HepG2 (cell line): ENCODE measurements around the gene TP53TG5. TPM values are rescaled to one million over a fixed set of nuclear protein-coding genes. Genes with fewer than 3 reads are reported as not detected.

Experiments
- ATAC-seq: fragments of 200-7000 bp; cut with Tn5 transposase; 3 replicates; pipeline ENCODE4 v1.9.1; 2020; ENCODE audit warnings: mild to moderate bottlenecking, moderate library complexity
- BruUV-seq: library from RNA; stranded (reverse); fragments of 400-500 nt; replicated peaks from 2 replicates; lab custom pipeline; 2021; lab: Mats Ljungman, UMichigan
- CTCF ChIA-PET: fragments of 300-600 bp; formaldehyde crosslinking; extraction: SDS; loops from one replicate; lab custom pipeline; 2021; ENCODE audit warnings: low total read pairs, inconsistent platforms, low intra/inter-chr PET ratio; lab: Yijun Ruan, JAX
- POLR2A ChIA-PET: fragments of 350-600 bp; sonication (Branson Sonifier 250); formaldehyde crosslinking; loops from one replicate; lab custom pipeline; 2020; ENCODE audit warnings: antibody characterized with exemption, inconsistent platforms; lab: Yijun Ruan, JAX
- DNase-seq: peaks from one replicate; pipeline ENCODE4 v3.0.0-alpha.2; 2015; ENCODE audit warnings: low spot score
- FAIRE-seq: peaks from 3 replicates; lab custom pipeline; 2011; peaks lifted over from hg19 to GRCh38; lab: Jason Lieb, UNC
- H2AFZ ChIP-seq: one replicate; pipeline ENCODE4 v1.6.1; 2011; ENCODE audit warnings: low read length, inconsistent platforms
- H3K27ac ChIP-seq: fragments of 300-600 bp; 3 replicates; pipeline ENCODE4 v1.8.0; 2011; ENCODE audit warnings: mixed run types, mild to moderate bottlenecking, mixed read lengths, low read length, inconsistent platforms; ENCODE audit not compliant: insufficient read depth; ENCODE audit errors: extremely low read length
- H3K27me3 ChIP-seq, 2 experiments: fragments of 200-600 bp in 1 of 2; 2 replicates in 1 of 2; 3 replicates in 1 of 2; pipeline versions ENCODE4 v1.6.0 to v1.8.0; 2011; ENCODE audit warnings: low read length in 2 of 2, mild to moderate bottlenecking in 2 of 2, moderate library complexity in 2 of 2, inconsistent platforms in 1 of 2; ENCODE audit not compliant: insufficient read depth in 2 of 2, control insufficient read depth in 1 of 2
- H3K36me3 ChIP-seq, 2 experiments: fragments of 200-600 bp in 1 of 2; replicated peaks in 1 of 2; 2 replicates in 1 of 2; 3 replicates in 1 of 2; pipeline versions ENCODE4 v1.5.1 to v1.8.0; 2011; ENCODE audit warnings: low read length in 2 of 2, inconsistent platforms in 1 of 2; ENCODE audit not compliant: insufficient read depth in 2 of 2, control insufficient read depth in 1 of 2
- H3K4me1 ChIP-seq: 2 replicates; pipeline ENCODE4 v1.5.1; 2012; ENCODE audit warnings: low read length, inconsistent platforms; ENCODE audit not compliant: insufficient read depth
- H3K4me2 ChIP-seq: 2 replicates; pipeline ENCODE4 v1.6.0; 2011; ENCODE audit warnings: low read depth, low read length, inconsistent platforms
- H3K4me3 ChIP-seq, 3 experiments: fragments of 200-600 bp in 1 of 3; sonication (generic), shearing (Covaris generic) in 1 of 3; replicated peaks in 1 of 3; 2 replicates each; pipeline ENCODE4 v1.5.1; 2011 to 2016; ENCODE audit warnings: low read length in 3 of 3, inconsistent platforms in 2 of 3, low read depth in 2 of 3, mild to moderate bottlenecking in 2 of 3, control low read depth in 1 of 3, mixed read lengths in 1 of 3; ENCODE audit not compliant: insufficient read depth in 1 of 3
- H3K79me2 ChIP-seq: one replicate; pipeline ENCODE4 v1.6.1; 2011; ENCODE audit warnings: low read length, inconsistent platforms; ENCODE audit not compliant: insufficient read depth
- H3K9ac ChIP-seq: 2 replicates; pipeline ENCODE4 v1.6.0; 2011; ENCODE audit warnings: mild to moderate bottlenecking, low read depth, low read length, inconsistent platforms; ENCODE audit not compliant: insufficient read depth
- H3K9me3 ChIP-seq: 2 replicates; pipeline ENCODE4 v1.5.1; 2012; ENCODE audit warnings: mild to moderate bottlenecking, low read length
- H4K20me1 ChIP-seq: 2 replicates; pipeline ENCODE4 v1.6.0; 2011; ENCODE audit warnings: inconsistent platforms, mild to moderate bottlenecking, low read length, moderate library complexity; ENCODE audit not compliant: insufficient read depth
- ATF7-NPFF ChIP-seq: sonication (generic); formaldehyde crosslinking; IDR thresholded peaks from 2 replicates; pipeline ENCODE4 v1.8.1; 2023; ENCODE audit warnings: mild to moderate bottlenecking, low read depth, missing genetic modification reagents, moderate library complexity
- LCORL ChIP-seq, 2 experiments: fragments of 450-650 bp in 1 of 2; sonication (generic) in 1 of 2; formaldehyde crosslinking in 1 of 2; IDR thresholded peaks; 2 replicates each; pipeline versions ENCODE4 v1.5.0 to v1.6.1; 2017 to 2020; ENCODE audit warnings: antibody characterized with exemption in 1 of 2, missing genetic modification reagents in 1 of 2
- MTA1 ChIP-seq: sonication (generic); formaldehyde crosslinking; IDR thresholded peaks from 2 replicates; pipeline ENCODE4 v1.4.0; 2020; ENCODE audit warnings: missing genetic modification reagents, mild to moderate bottlenecking, borderline replicate concordance
- NFATC3 ChIP-seq: sonication (generic); formaldehyde crosslinking; IDR thresholded peaks from 2 replicates; pipeline ENCODE4 v1.5.1; 2020; ENCODE audit warnings: mild to moderate bottlenecking, missing genetic modification reagents
- PBX2 ChIP-seq: IDR thresholded peaks from 2 replicates; pipeline ENCODE4 v1.6.1; 2016; ENCODE audit warnings: control low read depth
- TBX2 ChIP-seq: sonication (generic); formaldehyde crosslinking; IDR thresholded peaks from 2 replicates; pipeline ENCODE4 v1.5.0; 2020; ENCODE audit warnings: missing genetic modification reagents, mild to moderate bottlenecking, borderline replicate concordance
- ZNF136 ChIP-seq: sonication (generic); formaldehyde crosslinking; IDR thresholded peaks from 2 replicates; pipeline ENCODE4 v1.8.1; 2022; ENCODE audit warnings: low read depth, mild to moderate bottlenecking, moderate library complexity, missing genetic modification reagents
- ZNF543 ChIP-seq: sonication (generic); formaldehyde crosslinking; IDR thresholded peaks from 2 replicates; pipeline ENCODE4 v1.4.0; 2020; ENCODE audit warnings: mild to moderate bottlenecking, missing genetic modification reagents
- WGBS: methylation state at CpG from one replicate; pipeline ENCODE4 v1.1.6; 2017; ENCODE audit warnings: low lambda C conversion rate; 5-methylcytosine and 5-hydroxymethylcytosine counted together
- in situ Hi-C: cut with HindIII; loops from 2 replicates; pipeline ENCODE4 v1.10.0; 2017; ENCODE audit warnings: low pct_unique_long_range_greater_than_20kb; ENCODE audit not compliant: extremely low pct_ligation_motif_present
- intact Hi-C: fragments of 100-400 bp; cut with micrococcal nuclease; formaldehyde crosslinking; loops from one replicate; pipeline ENCODE4 v1.10.0; 2022; ENCODE audit not compliant: unreplicated experiment
- polyA plus RNA-seq, 8 experiments: library from polyadenylated mRNA; depleted of rRNA in 3 of 8; stranded (reverse) in 7 of 8; unstranded in 1 of 8; fragments of >200 nt; fragmentation: Illumina TruSeq in 4 of 8; extraction: Trizol in 4 of 8; gene quantifications; 2 replicates each; pipeline versions ENCODE4 v1.2.1 to v1.2.3, GENCODE V29; 2011 to 2016; ENCODE audit warnings: low read depth in 4 of 8, missing spikeins in 1 of 8, mixed read lengths in 1 of 8; ENCODE audit not compliant: insufficient read depth in 1 of 8
- total RNA-seq, 5 experiments: library from RNA; depleted of rRNA; stranded (reverse); fragments of >200 nt; fragmentation: Illumina TruSeq; extraction: Trizol; gene quantifications; 2 replicates each; pipeline ENCODE4 v1.2.3, GENCODE V29; 2016; ENCODE audit warnings: low read depth in 1 of 5
- TF ChIP-seq, protein P1 (sequence below): sonication (generic); formaldehyde crosslinking; IDR thresholded peaks from 2 replicates; pipeline ENCODE4 v1.4.0; 2020; ENCODE audit warnings: mild to moderate bottlenecking, missing genetic modification reagents

Gene TP53TG5
- total and polyA plus RNA-seq, 2 of the 13 experiments (the other 11 are each of a cell fraction or from before 2014, with no cell fraction given): 0.11 TPM; not detected in 1

GRCh38 chr20:45374966-45375365, 3.2 kb downstream of the TP53TG5 start:
- Histone ChIP-seq H2AFZ (no peak overlapping the region), H3K4me1 (peaks cover 19% of the 10 kb centered on the region), H3K9ac (no peak overlapping the region), H3K36me3 (no peaks in the 10 kb centered on the region; a peak in 1 of 5 replicates), H4K20me1 (no peaks in the 10 kb centered on the region), H3K79me2 (no peaks in the 10 kb centered on the region), H3K4me2 (no peak overlapping the region), H3K4me3 (no peak overlapping the region), H3K27ac (no peak overlapping the region), H3K9me3 (no peaks in the 10 kb centered on the region), H3K27me3 (no peaks in the 10 kb centered on the region)
- ChIA-PET CTCF (interaction anchor here (1.6 kb wide), 1 partner anchor 396 kb away, joined by 6 read pairs; no protein-coding TSS in a partner anchor), POLR2A (interaction anchor here (2.8 to 5.5 kb wide), 2 partner anchors 11 to 52 kb away, joined by 10 to 51 read pairs; partner anchors contain the start of gene SYS1)
- no TSS peak for BruUV-seq
- TF ChIP-seq, protein P1, sequence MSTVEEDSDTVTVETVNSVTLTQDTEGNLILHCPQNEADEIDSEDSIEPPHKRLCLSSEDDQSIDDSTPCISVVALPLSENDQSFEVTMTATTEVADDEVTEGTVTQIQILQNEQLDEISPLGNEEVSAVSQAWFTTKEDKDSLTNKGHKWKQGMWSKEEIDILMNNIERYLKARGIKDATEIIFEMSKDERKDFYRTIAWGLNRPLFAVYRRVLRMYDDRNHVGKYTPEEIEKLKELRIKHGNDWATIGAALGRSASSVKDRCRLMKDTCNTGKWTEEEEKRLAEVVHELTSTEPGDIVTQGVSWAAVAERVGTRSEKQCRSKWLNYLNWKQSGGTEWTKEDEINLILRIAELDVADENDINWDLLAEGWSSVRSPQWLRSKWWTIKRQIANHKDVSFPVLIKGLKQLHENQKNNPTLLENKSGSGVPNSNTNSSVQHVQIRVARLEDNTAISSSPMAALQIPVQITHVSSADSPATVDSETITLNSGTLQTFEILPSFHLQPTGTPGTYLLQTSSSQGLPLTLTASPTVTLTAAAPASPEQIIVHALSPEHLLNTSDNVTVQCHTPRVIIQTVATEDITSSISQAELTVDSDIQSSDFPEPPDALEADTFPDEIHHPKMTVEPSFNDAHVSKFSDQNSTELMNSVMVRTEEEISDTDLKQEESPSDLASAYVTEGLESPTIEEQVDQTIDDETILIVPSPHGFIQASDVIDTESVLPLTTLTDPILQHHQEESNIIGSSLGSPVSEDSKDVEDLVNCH (CRISPR knock-in tag): no peak
- TF ChIP-seq TBX2 (CRISPR knock-in tag) (no peak), NFATC3 (CRISPR knock-in tag) (no peak), ZNF136 (CRISPR knock-in tag) (no peak), MTA1 (CRISPR knock-in tag) (no peak), PBX2 (CRISPR knock-in tag) (no peak), ATF7-NPFF (CRISPR knock-in tag) (no peak), ZNF543 (CRISPR knock-in tag) (no peak), LCORL (IDR thresholded peaks at IDR 0.05) (no peak), LCORL (CRISPR knock-in tag; IDR thresholded peaks at IDR 0.05) (no peak)
- WGBS: 90% methylated on average over 10 of the region's 14 CpGs
- DNase-seq (no peak), FAIRE-seq (no peak), ATAC-seq (no peak)
- intact Hi-C loops (loop anchor here (1.0 to 2.0 kb wide), 2 partner anchors 42 to 62 kb away; partner anchors contain the start of gene PIGT), in situ Hi-C loops (loop anchor here (5.0 kb wide), 1 partner anchor 62 kb away; no protein-coding TSS in a partner anchor)
